ENCODE measurements around the gene GBP1.
"Not testable (repeated sequence)": the region's sequence is repeated elsewhere in the genome, so short reads cannot be mapped to it uniquely, and the experiment has no call there.

The GBP1 gene

GRCh38 chr1:89081005-89081404, 16.0 kb upstream of the GBP1 start:
- DNase-seq (ENCODE audit: low read depth): no peak
- H3K4me3 ChIP-seq (ENCODE audit: low read depth, low read length): no peak overlapping the region
- TF ChIP-seq CTCF (IDR thresholded peaks at IDR 0.05; ENCODE audit: low read depth, low read length, missing control alignments): no peak
- in situ Hi-C loops (cut with HindIII; ENCODE audit: low sequenced_read_pairs): no loop called here

GRCh38 chr1:89080068-89080467, 15.1 kb upstream of the GBP1 start:
- in situ Hi-C loops (cut with HindIII; ENCODE audit: low sequenced_read_pairs); DNase-seq (ENCODE audit: low read depth); H3K4me3 ChIP-seq (ENCODE audit: low read depth, low read length): not testable (repeated sequence)

GRCh38 chr1:89072466-89073065, 7.6 kb upstream of the GBP1 start:
- H3K4me3 ChIP-seq (ENCODE audit: low read depth, low read length); DNase-seq (ENCODE audit: low read depth); in situ Hi-C loops (cut with HindIII; ENCODE audit: low sequenced_read_pairs): not testable (repeated sequence)

- no peak for TF ChIP-seq CTCF (IDR thresholded peaks at IDR 0.05; ENCODE audit: low read depth, low read length, missing control alignments)
- DNase-seq (ENCODE audit: low read depth): no peak
- in situ Hi-C loops (cut with HindIII; ENCODE audit: low sequenced_read_pairs): no loop called here
- no peak overlapping the region for H3K4me3 ChIP-seq (ENCODE audit: low read depth, low read length)
Observed at GRCh38 chr1:89070509-89070908, 5.5 kb upstream of the GBP1 start.

- no peak for DNase-seq (ENCODE audit: low read depth)
- H3K4me3 ChIP-seq (ENCODE audit: low read depth, low read length): no peak overlapping the region
- in situ Hi-C loops (cut with HindIII; ENCODE audit: low sequenced_read_pairs): no loop called here
- no peak for TF ChIP-seq CTCF (IDR thresholded peaks at IDR 0.05; ENCODE audit: low read depth, low read length, missing control alignments)
Observed at GRCh38 chr1:89069951-89070350, 4.9 kb upstream of the GBP1 start.

GRCh38 chr1:89068291-89068690, 3.3 kb upstream of the GBP1 start:
- in situ Hi-C loops (cut with HindIII; ENCODE audit: low sequenced_read_pairs): no loop called here
- no peak for TF ChIP-seq CTCF (IDR thresholded peaks at IDR 0.05; ENCODE audit: low read depth, low read length, missing control alignments)
- H3K4me3 ChIP-seq (ENCODE audit: low read depth, low read length): no peak overlapping the region
- DNase-seq (ENCODE audit: low read depth): peak; percentile 35

GRCh38 chr1:89064632-89065031, 376 bp downstream of the GBP1 start:
- in situ Hi-C loops (cut with HindIII; ENCODE audit: low sequenced_read_pairs): no loop called here
- no peak for DNase-seq (ENCODE audit: low read depth)
- peak overlapping the region; percentile 49 for H3K4me3 ChIP-seq (ENCODE audit: low read depth, low read length)
- no peak for TF ChIP-seq CTCF (IDR thresholded peaks at IDR 0.05; ENCODE audit: low read depth, low read length, missing control alignments)

GRCh38 chr1:89063094-89063493, 1.9 kb downstream of the GBP1 start:
- H3K4me3 ChIP-seq (ENCODE audit: low read depth, low read length): peak overlapping the region; percentile 1
- no peak for DNase-seq (ENCODE audit: low read depth)
- no peak for TF ChIP-seq CTCF (IDR thresholded peaks at IDR 0.05; ENCODE audit: low read depth, low read length, missing control alignments)
- in situ Hi-C loops (cut with HindIII; ENCODE audit: low sequenced_read_pairs): no loop called here

Data from astrocyte of the cerebellum (primary cell).